Activated naive CD8-positive, alpha-beta T cell treated with anti-CD3 and anti-CD28 coated beads, Interleukin-2, amount 50 U/mL, for 24 hours (primary cell): Measurements from ENCODE around the gene SSX2IP.
"Not testable (repeated sequence)": the region's sequence is repeated elsewhere in the genome, so short reads cannot be mapped to it uniquely, and the experiment has no call there.

Experiments
- ATAC-seq: fragments of 150-1000 bp; cut with Tn5 transposase; one replicate; pipeline ENCODE4 v1.10.0; 2021
- DNase-seq: peaks from one replicate; pipeline ENCODE4 v3.0.0; 2021
- H3K27ac Mint-ChIP-seq: one replicate; pipeline ENCODE4 v1.8.0; 2021; ENCODE audit warnings: mild to moderate bottlenecking, mixed read lengths
- H3K27me3 Mint-ChIP-seq: one replicate; pipeline ENCODE4 v1.8.0; 2021; ENCODE audit warnings: mixed read lengths
- H3K36me3 Mint-ChIP-seq: one replicate; pipeline ENCODE4 v1.8.0; 2021; ENCODE audit warnings: low read depth, mixed read lengths
- H3K4me1 Mint-ChIP-seq: one replicate; pipeline ENCODE4 v1.8.0; 2021; ENCODE audit warnings: mixed read lengths
- H3K4me3 Mint-ChIP-seq: one replicate; pipeline ENCODE4 v1.8.0; 2021; ENCODE audit warnings: mild to moderate bottlenecking, moderate library complexity, mixed read lengths
- H3K9me3 Mint-ChIP-seq: one replicate; pipeline ENCODE4 v1.8.0; 2021; ENCODE audit warnings: mixed read lengths

The SSX2IP gene

DNA sequence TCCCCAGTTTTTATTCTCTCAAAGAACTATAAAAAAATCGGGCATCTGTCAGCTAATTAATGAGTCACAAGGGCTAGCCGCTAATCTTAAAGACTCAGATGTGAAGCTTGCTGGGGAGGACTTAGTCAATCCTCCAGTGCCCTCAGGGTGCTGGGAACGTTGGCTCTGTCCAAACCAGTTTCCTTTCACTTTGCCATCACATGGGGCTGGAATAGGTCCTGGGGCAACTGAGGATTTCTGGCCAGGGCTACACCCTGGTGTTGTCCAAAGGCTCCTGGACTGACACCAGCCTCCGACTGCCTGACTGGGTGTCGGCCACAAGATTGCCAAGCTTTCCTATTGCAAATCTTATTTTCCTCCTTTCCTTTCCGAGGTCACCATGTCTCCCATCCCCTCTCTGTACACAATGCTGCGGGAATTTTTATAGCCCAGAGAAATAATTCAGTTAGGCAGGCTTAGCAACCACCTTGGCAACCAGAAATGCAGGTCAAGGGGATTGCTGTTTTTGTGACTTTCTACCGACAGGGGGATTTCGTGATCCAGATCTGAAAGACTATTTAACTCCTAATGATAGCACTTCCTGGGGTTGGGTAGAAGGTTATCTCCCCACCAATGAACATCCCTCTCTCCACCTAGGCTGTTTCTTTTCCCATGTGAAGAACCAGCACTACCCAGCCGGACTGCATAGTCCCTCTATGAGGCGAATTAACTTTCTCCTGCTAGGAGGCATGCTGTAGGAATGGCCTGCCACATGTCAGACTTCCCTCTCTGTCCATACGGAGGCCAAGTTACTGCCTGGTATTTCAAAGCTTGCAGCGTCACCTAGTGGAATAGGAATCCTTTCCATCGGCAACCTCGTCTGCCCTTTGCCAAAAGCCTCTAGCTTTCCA lies 86.1 kb downstream of the SSX2IP start:
- DNase-seq (no peak), ATAC-seq (no peak)
- H3K36me3 Mint-ChIP-seq = peaks cover 18% of the 10 kb centered on the region
- peaks cover 27% of the 10 kb centered on the region for H3K9me3 Mint-ChIP-seq
- H3K27me3 Mint-ChIP-seq = no peaks in the 10 kb centered on the region
- H3K4me1 Mint-ChIP-seq = peaks cover 16% of the 10 kb centered on the region
- no peak overlapping the region for H3K4me3 Mint-ChIP-seq
- H3K27ac Mint-ChIP-seq = no peak overlapping the region

- H3K9me3 Mint-ChIP-seq = peaks cover 27% of the 10 kb centered on the region
- H3K27me3 Mint-ChIP-seq = no peaks in the 10 kb centered on the region
- no peak overlapping the region for H3K27ac Mint-ChIP-seq
- H3K4me1 Mint-ChIP-seq = peaks cover 25% of the 10 kb centered on the region
- H3K4me3 Mint-ChIP-seq = no peak overlapping the region
- DNase-seq (no peak), ATAC-seq (no peak)
- H3K36me3 Mint-ChIP-seq = peaks cover 18% of the 10 kb centered on the region
Observed at GRCh38 chr1:84603223-84603622, 87.0 kb downstream of the SSX2IP start.

GRCh38 chr1:84600796-84601195 lies 89.5 kb downstream of the SSX2IP start:
- H3K4me1 Mint-ChIP-seq = peaks cover 28% of the 10 kb centered on the region
- peaks cover 14% of the 10 kb centered on the region for H3K36me3 Mint-ChIP-seq
- DNase-seq (no peak), ATAC-seq (no peak)
- peak overlapping the region; percentile 77 for H3K27ac Mint-ChIP-seq
- H3K9me3 Mint-ChIP-seq = peaks cover 18% of the 10 kb centered on the region
- no peaks in the 10 kb centered on the region for H3K27me3 Mint-ChIP-seq
- no peak overlapping the region for H3K4me3 Mint-ChIP-seq

DNA sequence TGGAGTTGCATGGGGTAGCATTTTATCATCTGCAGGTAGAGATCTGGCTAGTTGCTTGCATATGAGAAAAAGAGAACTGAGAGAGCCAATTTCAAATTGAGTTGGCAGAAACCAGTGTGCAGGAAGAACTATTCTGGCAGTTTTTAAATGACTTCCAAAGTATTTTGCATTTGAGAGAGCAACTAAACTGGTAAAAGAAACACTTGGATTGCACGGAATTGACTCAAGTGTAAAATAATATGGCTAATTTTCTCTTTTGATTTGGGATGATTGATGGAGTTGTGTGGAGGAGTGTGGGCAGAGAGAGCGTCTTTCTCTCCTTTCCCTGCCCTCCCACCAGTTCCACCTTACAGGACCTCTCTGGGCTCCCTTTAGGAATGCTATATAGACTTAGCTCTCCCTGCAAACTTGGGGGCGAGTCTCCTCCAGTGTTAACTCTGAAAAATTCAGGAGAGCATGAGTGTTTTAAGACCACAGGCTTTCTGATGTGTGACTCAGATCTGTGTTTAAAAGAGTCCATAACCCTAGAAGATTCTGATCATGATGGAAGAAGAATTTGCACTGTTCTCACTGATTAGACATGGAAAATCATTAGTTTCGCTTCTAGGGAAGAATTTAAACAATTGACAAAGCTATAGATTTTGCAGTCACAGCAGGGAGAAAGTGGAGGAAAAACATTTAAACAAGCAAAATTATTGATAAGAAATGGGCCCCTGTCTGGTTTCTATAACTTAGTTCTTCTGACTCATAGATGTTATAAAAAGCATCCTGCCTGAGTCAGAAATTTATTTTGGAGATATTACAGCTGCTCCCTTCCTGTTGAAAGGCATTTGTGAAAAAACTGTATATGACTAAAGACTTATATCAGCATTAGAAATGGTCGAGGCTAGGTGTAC lies 91.2 kb downstream of the SSX2IP start:
- Mint-ChIP-seq H3K4me1 (peaks cover 28% of the 10 kb centered on the region), H3K36me3 (peaks cover 1% of the 10 kb centered on the region), H3K27me3 (no peaks in the 10 kb centered on the region), H3K27ac (peak overlapping the region; percentile 77), H3K4me3 (peak overlapping the region; percentile 28), H3K9me3 (peaks cover 4% of the 10 kb centered on the region)
- DNase-seq (no peak), ATAC-seq (peak; percentile 88)

- Mint-ChIP-seq H3K4me3 (no peak overlapping the region), H3K27ac (no peak overlapping the region), H3K4me1 (peaks cover 28% of the 10 kb centered on the region), H3K9me3 (peaks cover 3% of the 10 kb centered on the region), H3K27me3 (no peaks in the 10 kb centered on the region), H3K36me3 (no peaks in the 10 kb centered on the region)
- no peak for DNase-seq
- ATAC-seq = no peak
Observed at GRCh38 chr1:84598418-84598817, 91.8 kb downstream of the SSX2IP start.

GRCh38 chr1:84597011-84597410 lies 93.2 kb downstream of the SSX2IP start:
- Mint-ChIP-seq H3K27me3 (peaks cover 2% of the 10 kb centered on the region), H3K9me3 (peaks cover 3% of the 10 kb centered on the region), H3K4me1 (peaks cover 28% of the 10 kb centered on the region), H3K36me3 (no peaks in the 10 kb centered on the region), H3K27ac (no peak overlapping the region), H3K4me3 (no peak overlapping the region)
- ATAC-seq = no peak
- no peak for DNase-seq

DNA sequence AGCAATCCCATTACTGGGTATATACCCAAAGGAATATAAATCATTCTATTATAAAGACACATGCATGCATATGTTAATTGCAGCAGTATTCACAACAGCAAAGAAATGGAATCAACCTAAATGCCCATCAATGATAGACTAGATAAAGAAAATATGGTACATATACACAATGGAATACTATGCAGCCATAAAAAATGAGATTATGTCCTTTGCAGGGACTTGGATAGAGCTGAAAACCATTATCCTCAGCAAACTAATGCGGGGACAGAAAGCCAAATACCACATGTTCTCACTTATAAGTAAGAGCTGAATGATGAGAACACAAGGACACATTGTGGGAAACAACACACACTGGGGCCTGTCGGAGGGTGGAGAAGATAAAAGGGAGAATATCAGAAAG lies 95.3 kb downstream of the SSX2IP start:
- not testable (repeated sequence) for H3K27me3 Mint-ChIP-seq, H3K4me3 Mint-ChIP-seq, ATAC-seq, H3K27ac Mint-ChIP-seq, DNase-seq, H3K9me3 Mint-ChIP-seq, H3K36me3 Mint-ChIP-seq
- peaks cover 20% of the 10 kb centered on the region for H3K4me1 Mint-ChIP-seq
